ENCODE measurements around the gene MEF2D.

GRCh38 chr1:156439777-156440183, 60.8 kb downstream of the MEF2D start:
- TF ChIP-seq CTCF (IDR thresholded peaks at IDR 0.05; ENCODE audit: low read depth, low read length) (no peak), EZH2phosphoT487 (IDR thresholded peaks at IDR 0.05; ENCODE audit: low read depth) (no peak)

Data from OCI-LY3 (cell line).